NCI-H345 (cell line): Measurements from ENCODE around the gene RAB11B.
"Not testable (repeated sequence)": the region's sequence is repeated elsewhere in the genome, so short reads cannot be mapped to it uniquely, and the experiment has no call there.

ENCODE experiments used
- DNase-seq: peaks from one replicate; lab custom pipeline; 2025; lab: John Stamatoyannopoulos, UW

RAB11B gene

GRCh38 chr19:8429044-8429443 lies 38.9 kb downstream of the RAB11B start:
- DNase-seq: no peak

GRCh38 chr19:8429826-8430225 lies 39.7 kb downstream of the RAB11B start:
- DNase-seq: no peak

- no peak for DNase-seq
These were observed 40.5 kb downstream of the RAB11B start for GRCh38 chr19:8430650-8431049.

DNA sequence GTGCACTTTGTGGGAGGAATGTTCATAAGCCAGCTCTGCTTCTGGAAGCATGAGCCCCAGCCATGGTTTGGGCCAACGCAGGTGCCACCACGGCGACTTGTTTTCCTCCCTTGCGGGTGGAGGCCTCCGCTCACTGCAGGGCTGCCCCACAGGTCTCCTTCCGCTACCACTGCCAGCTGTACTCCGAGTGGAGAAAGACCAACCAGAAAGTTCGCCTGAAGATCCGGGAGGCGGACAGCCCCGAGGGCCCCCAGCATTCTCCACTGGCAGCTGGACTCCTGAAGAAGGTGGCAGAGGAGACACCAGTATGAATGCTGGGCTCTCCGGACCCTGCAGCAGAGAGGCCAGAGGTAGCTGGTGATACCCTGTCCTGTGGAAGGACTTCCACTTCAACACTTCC lies 48.1 kb downstream of the RAB11B start:
- no peak for DNase-seq

DNA sequence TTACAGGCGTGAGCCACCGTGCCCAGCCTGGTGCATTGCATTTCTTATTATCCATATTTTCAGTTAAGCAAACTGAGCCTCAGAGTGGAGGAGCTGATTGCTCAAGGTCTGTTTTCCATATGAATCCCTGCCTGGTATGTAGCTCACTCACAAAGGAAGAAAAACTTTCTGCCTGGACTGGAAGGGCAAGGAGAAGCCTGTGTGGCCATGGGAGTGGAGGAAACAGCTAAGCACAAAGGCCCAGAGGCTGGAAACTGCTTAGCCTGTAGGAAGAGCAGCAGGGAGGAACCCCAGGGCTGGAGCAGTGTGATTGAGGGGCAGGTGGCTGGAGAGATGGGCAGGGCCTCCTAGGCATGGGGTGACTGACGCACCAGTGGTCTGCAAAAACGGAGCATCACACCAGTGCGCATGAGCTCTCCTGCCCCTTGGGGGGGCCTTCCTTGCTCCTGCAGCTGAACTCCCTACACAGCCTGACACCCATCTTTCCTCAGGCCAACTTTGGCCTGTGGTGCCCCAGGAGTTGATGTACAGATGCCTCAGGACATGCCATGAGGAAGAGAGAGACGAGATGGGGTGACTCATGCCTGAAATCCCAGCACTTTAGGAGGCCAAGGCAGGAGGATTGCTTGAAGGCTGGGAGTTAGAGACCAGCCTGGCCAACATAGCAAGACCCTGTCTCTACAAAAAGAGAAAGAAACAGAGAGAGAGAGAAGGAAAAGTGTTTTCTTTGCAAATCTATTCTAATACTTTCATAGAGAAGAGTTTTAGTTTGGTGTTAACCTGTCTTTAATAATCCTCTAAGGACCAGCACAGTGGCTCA lies 51.8 kb downstream of the RAB11B start:
- no peak for DNase-seq

GRCh38 chr19:8444140-8444676 lies 54.0 kb downstream of the RAB11B start:
- DNase-seq: not testable (repeated sequence)

- DNase-seq: peak; percentile 99
These were observed 54.7 kb downstream of the RAB11B start, which contains the start of gene HNRNPM for GRCh38 chr19:8444677-8445487. Gene HNRNPM (plus strand): TSS chr19:8444975. CDS start chr19:8444999, 24 bp downstream.

GRCh38 chr19:8445488-8446001 lies 55.4 kb downstream of the RAB11B start:
- DNase-seq: peak; percentile 30

GRCh38 chr19:8446061-8446709 lies 56.0 kb downstream of the RAB11B start:
- no peak for DNase-seq

DNA sequence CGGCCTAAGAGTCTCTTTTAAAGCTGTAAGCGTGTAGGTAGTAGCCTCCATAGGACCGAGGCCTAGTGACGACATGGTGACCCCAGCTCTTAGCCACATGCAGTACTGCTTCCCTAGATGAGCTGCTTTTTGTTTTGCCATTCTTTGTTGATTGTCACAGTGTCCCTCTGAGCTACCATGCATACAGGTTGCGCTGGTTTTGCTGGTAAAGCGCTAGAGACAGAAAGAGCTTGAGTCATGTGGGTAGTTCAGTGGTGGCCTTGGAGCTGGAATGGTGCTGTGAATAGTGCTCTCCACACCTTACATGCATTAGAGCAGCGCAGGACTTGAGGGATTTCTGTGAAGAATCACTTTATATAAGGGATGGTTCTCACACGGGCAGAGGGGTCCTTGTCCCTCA lies 59.7 kb downstream of the RAB11B start:
- DNase-seq: no peak

- no peak for DNase-seq
These were observed 61.2 kb downstream of the RAB11B start for GRCh38 chr19:8451377-8451776.

DNA sequence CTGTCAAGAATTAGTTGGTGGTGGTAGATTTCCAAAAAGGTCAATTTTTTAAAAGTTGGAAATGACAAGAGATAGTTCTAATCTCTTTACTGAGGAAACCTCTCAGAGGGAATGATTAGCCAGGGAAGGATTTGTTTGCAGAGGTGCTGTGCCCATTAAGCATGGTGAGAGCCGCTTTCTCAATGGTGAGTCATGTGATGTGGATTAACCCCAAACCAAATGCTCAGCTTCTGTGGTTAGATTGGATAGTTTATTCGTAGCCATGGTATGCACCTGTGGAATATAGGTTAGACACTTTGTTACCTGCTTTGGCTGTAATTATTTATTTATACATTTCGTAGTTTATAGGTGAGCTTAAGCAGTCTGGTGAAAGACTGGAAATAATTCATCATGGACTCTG lies 61.7 kb downstream of the RAB11B start:
- DNase-seq: no peak

- DNase-seq: no peak
These were observed 62.4 kb downstream of the RAB11B start for GRCh38 chr19:8452446-8453123.

DNA sequence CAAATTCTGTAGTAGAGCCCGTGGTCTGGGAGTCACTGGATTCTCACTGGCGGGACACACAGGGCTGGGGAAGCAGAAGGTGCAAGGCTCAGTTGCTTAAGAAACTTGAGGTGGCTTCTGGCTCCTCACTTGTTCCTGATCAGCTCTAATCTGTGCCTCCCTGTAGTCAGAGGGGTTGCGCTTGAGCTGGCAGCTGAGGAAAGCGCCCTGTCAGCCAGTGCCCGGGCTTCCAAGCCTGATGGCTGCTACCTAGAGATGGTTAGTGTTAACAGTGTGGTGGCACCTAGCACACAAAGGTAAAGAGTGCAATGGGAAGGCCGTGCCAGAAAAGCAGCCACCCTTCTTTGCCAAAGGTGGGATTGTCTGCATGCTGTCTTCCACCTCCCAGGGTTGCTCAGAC lies 63.5 kb downstream of the RAB11B start:
- DNase-seq: no peak
